IMR-90 (cell line): ENCODE measurements around the gene GPX4. TPM values are rescaled to one million over a fixed set of nuclear protein-coding genes. Genes with fewer than 3 reads are reported as not detected.

Experiments used
- ATAC-seq: fragments of 200-7000 bp; cut with Tn5 transposase; 2 replicates; pipeline ENCODE4 v1.9.1; 2020; ENCODE audit warnings: low read depth, mild to moderate bottlenecking, moderate library complexity
- BruUV-seq: library from RNA; stranded (reverse); fragments of 400-500 nt; replicated peaks from 2 replicates; lab custom pipeline; 2021; lab: Mats Ljungman, UMichigan
- CTCF ChIA-PET: fragments of 300-600 bp; formaldehyde crosslinking; extraction: SDS; loops from one replicate; lab custom pipeline; 2021; ENCODE audit warnings: antibody characterized with exemption; lab: Yijun Ruan, JAX
- POLR2A ChIA-PET: fragments of 300-600 bp; sonication (Branson Sonifier 250); formaldehyde crosslinking; loops from one replicate; lab custom pipeline; 2022; ENCODE audit warnings: antibody characterized with exemption; ENCODE audit not compliant: unreplicated experiment; lab: Charles Lee
- DNase-seq: peaks from one replicate; pipeline ENCODE4 v3.0.0; 2013
- H2AFZ ChIP-seq: replicated peaks from 2 replicates; pipeline ENCODE3; 2013; ENCODE audit warnings: low read length, mild to moderate bottlenecking; ENCODE audit not compliant: poor library complexity
- H2AK5ac ChIP-seq: 2 replicates; pipeline ENCODE4 v1.6.1; 2013; ENCODE audit warnings: low read depth, low read length, inconsistent platforms
- H2AK9ac ChIP-seq: replicated peaks from 2 replicates; pipeline ENCODE3; 2013; ENCODE audit warnings: mild to moderate bottlenecking, low read depth, low read length, moderate library complexity; ENCODE audit not compliant: poor library complexity
- H2BK120ac ChIP-seq: 2 replicates; pipeline ENCODE4 v1.6.1; 2013; ENCODE audit warnings: low read depth, low read length, inconsistent platforms
- H2BK15ac ChIP-seq: 3 replicates; pipeline ENCODE4 v1.6.1; 2013; ENCODE audit warnings: low read depth, low read length, inconsistent platforms
- H2BK20ac ChIP-seq: 2 replicates; pipeline ENCODE4 v1.6.1; 2013; ENCODE audit warnings: low read depth, mild to moderate bottlenecking, inconsistent platforms, low read length, moderate library complexity
- H2BK5ac ChIP-seq: 2 replicates; pipeline ENCODE4 v1.6.1; 2013; ENCODE audit warnings: mild to moderate bottlenecking, low read depth, low read length, inconsistent platforms; ENCODE audit not compliant: poor library complexity, severe bottlenecking
- H3K14ac ChIP-seq: replicated peaks from 2 replicates; pipeline ENCODE4 v1.6.1; 2013; ENCODE audit warnings: low read depth, low read length, inconsistent platforms
- H3K18ac ChIP-seq: 2 replicates; pipeline ENCODE4 v1.6.1; 2013; ENCODE audit warnings: low read depth, low read length, control low read depth
- H3K23ac ChIP-seq: 2 replicates; pipeline ENCODE4 v1.6.1; 2013; ENCODE audit warnings: low read depth, low read length, inconsistent platforms
- H3K27ac ChIP-seq: 2 replicates; pipeline ENCODE4 v1.5.1; 2013; ENCODE audit warnings: mild to moderate bottlenecking, control low read depth, low read length; ENCODE audit not compliant: insufficient read depth
- H3K27me3 ChIP-seq: 2 replicates; pipeline ENCODE4 v1.6.1; 2013; ENCODE audit warnings: low read length; ENCODE audit not compliant: control insufficient read depth, insufficient read depth
- H3K36me3 ChIP-seq: 2 replicates; pipeline ENCODE4 v1.6.1; 2013; ENCODE audit warnings: low read length, mixed read lengths; ENCODE audit not compliant: control insufficient read depth, insufficient read depth
- H3K4ac ChIP-seq: 2 replicates; pipeline ENCODE4 v1.6.1; 2013; ENCODE audit warnings: low read depth, low read length, inconsistent platforms
- H3K4me1 ChIP-seq: 2 replicates; pipeline ENCODE4 v1.6.1; 2013; ENCODE audit warnings: low read length, mixed read lengths; ENCODE audit not compliant: control insufficient read depth, insufficient read depth
- H3K4me2 ChIP-seq: 2 replicates; pipeline ENCODE4 v1.6.1; 2013; ENCODE audit warnings: low read depth, mild to moderate bottlenecking, control low read depth, low read length, moderate library complexity
- H3K4me3 ChIP-seq: 2 replicates; pipeline ENCODE4 v1.5.1; 2013; ENCODE audit warnings: low read depth, mild to moderate bottlenecking, control low read depth, low read length, moderate library complexity; ENCODE audit not compliant: insufficient read depth
- H3K56ac ChIP-seq: 2 replicates; pipeline ENCODE4 v1.6.1; 2013; ENCODE audit warnings: low read length, inconsistent platforms; ENCODE audit not compliant: insufficient read depth; ENCODE audit errors: extremely low read depth
- H3K79me1 ChIP-seq, 2 experiments: 2 replicates each; pipeline ENCODE4 v1.6.1; 2013; ENCODE audit warnings: low read length in 2 of 2, inconsistent platforms in 1 of 2, low read depth in 1 of 2
- H3K9ac ChIP-seq: 2 replicates; pipeline ENCODE4 v1.6.1; 2013; ENCODE audit warnings: low read depth, low read length, control low read depth
- H3K9me1 ChIP-seq: 2 replicates; pipeline ENCODE4 v1.6.1; 2013; ENCODE audit warnings: low read length, inconsistent platforms; ENCODE audit not compliant: insufficient read depth
- H3K9me3 ChIP-seq: 2 replicates; pipeline ENCODE4 v1.6.1; 2013; ENCODE audit warnings: low read length; ENCODE audit not compliant: control insufficient read depth, insufficient read depth
- H4K20me1 ChIP-seq: 2 replicates; pipeline ENCODE4 v1.6.1; 2013; ENCODE audit warnings: low read length, inconsistent platforms; ENCODE audit not compliant: insufficient read depth
- H4K5ac ChIP-seq: 2 replicates; pipeline ENCODE4 v1.6.1; 2013; ENCODE audit warnings: mild to moderate bottlenecking, low read depth, low read length, control low read depth
- H4K8ac ChIP-seq, 2 experiments: 2 replicates each; pipeline ENCODE4 v1.6.1; 2013; ENCODE audit warnings: low read depth in 2 of 2, low read length in 2 of 2, control low read depth in 1 of 2, inconsistent platforms in 1 of 2
- H4K91ac ChIP-seq: 2 replicates; pipeline ENCODE4 v1.6.1; 2013; ENCODE audit warnings: low read depth, low read length, inconsistent platforms; ENCODE audit not compliant: insufficient read depth
- BHLHE40 ChIP-seq: fragments of 150-350 bp; IDR thresholded peaks from 2 replicates; pipeline ENCODE4 v1.6.1; 2016; ENCODE audit warnings: mild to moderate bottlenecking, low read depth, low read length
- CHD1 ChIP-seq: IDR thresholded peaks from 2 replicates; pipeline ENCODE4 v1.6.1; 2012; ENCODE audit warnings: low read depth, low read length, improper control_type of control experiment
- FOS ChIP-seq: fragments of 150-350 bp; IDR thresholded peaks from 2 replicates; pipeline ENCODE4 v1.6.1; 2016; ENCODE audit warnings: low read depth, low read length
- MAZ ChIP-seq: IDR thresholded peaks from 2 replicates; pipeline ENCODE4 v1.6.1; 2012; ENCODE audit warnings: low read depth, mild to moderate bottlenecking, low read length, improper control_type of control experiment, moderate library complexity, borderline replicate concordance
- MXI1 ChIP-seq: IDR thresholded peaks from 2 replicates; pipeline ENCODE4 v1.6.1; 2012; ENCODE audit warnings: low read depth, mild to moderate bottlenecking, low read length, moderate library complexity, borderline replicate concordance
- NFE2L2 ChIP-seq: fragments of 150-350 bp; IDR thresholded peaks from 2 replicates; pipeline ENCODE4 v1.6.1; 2016; ENCODE audit warnings: low read depth, mild to moderate bottlenecking, low read length
- POLR2A ChIP-seq: IDR thresholded peaks from 2 replicates; pipeline ENCODE4 v1.6.1; 2012; ENCODE audit warnings: mild to moderate bottlenecking, low read depth, low read length
- RAD21 ChIP-seq: IDR thresholded peaks from 2 replicates; pipeline ENCODE4 v1.6.1; 2012; ENCODE audit warnings: low read length, improper control_type of control experiment
- RCOR1 ChIP-seq: IDR thresholded peaks from 2 replicates; pipeline ENCODE4 v1.6.1; 2012; ENCODE audit warnings: mild to moderate bottlenecking, low read length, improper control_type of control experiment; ENCODE audit not compliant: insufficient replicate concordance
- RFX5 ChIP-seq: IDR thresholded peaks from 2 replicates; pipeline ENCODE4 v1.8.0; 2012; ENCODE audit warnings: low read depth, mild to moderate bottlenecking, low read length, moderate library complexity
- SMC3 ChIP-seq: fragments of 150-350 bp; IDR thresholded peaks from 2 replicates; pipeline ENCODE4 v1.6.1; 2016; ENCODE audit warnings: low read depth, mild to moderate bottlenecking, antibody characterized with exemption, low read length, moderate library complexity
- USF2 ChIP-seq: fragments of 150-350 bp; IDR thresholded peaks from 2 replicates; pipeline ENCODE4 v1.6.1; 2017; ENCODE audit warnings: mild to moderate bottlenecking, antibody characterized with exemption, low read length, low read depth
- WGBS, 2 experiments: methylation state at CpG; one replicate each; pipeline versions ENCODE4 v1.1.5 to v1.1.7; 2013; ENCODE audit warnings: missing lambda C conversion rate in 2 of 2; ENCODE audit not compliant: insufficient read length in 1 of 2; ENCODE audit errors: extremely low coverage in 2 of 2; 5-methylcytosine and 5-hydroxymethylcytosine counted together
- dilution Hi-C: fragments of 300-500 bp; cut with HindIII; formaldehyde crosslinking; loops from one replicate; pipeline ENCODE4 v1.14.3; 2018; ENCODE audit warnings: low sequenced_read_pairs; ENCODE audit not compliant: unreplicated experiment
- in situ Hi-C: fragments of 300-500 bp; cut with MboI; formaldehyde crosslinking; loops from 3 replicates; pipeline ENCODE4 v1.14.3; 2019; ENCODE audit warnings: low sequenced_read_pairs, inconsistent platforms, mixed read lengths
- intact Hi-C: fragments of 100-400 bp; cut with micrococcal nuclease; formaldehyde crosslinking; loops from 2 replicates; pipeline ENCODE4 v1.10.0; 2022
- polyA plus RNA-seq, 3 experiments: library from polyadenylated mRNA; depleted of rRNA; stranded (reverse); fragments of >200 nt; gene quantifications; 2 replicates each; pipeline ENCODE4 v1.2.3, GENCODE V29; 2012; ENCODE audit warnings: low replicate concordance in 1 of 3
- total RNA-seq: library from RNA; depleted of rRNA; stranded (reverse); fragments of >200 nt; gene quantifications from 2 replicates; pipeline ENCODE4 v1.2.3, GENCODE V29; 2012
- TF ChIP-seq, protein P1 (sequence below): fragments of 150-350 bp; IDR thresholded peaks from 2 replicates; pipeline ENCODE4 v1.6.1; 2016; ENCODE audit warnings: low read depth, mild to moderate bottlenecking, low read length, moderate library complexity, borderline replicate concordance
- TF ChIP-seq, protein P2 (sequence below): conservative IDR thresholded peaks from 2 replicates; pipeline ENCODE4 v1.5.1; 2012; ENCODE audit warnings: mild to moderate bottlenecking, low read depth, low read length, improper control_type of control experiment

GPX4 gene
- total and polyA plus RNA-seq, 2 of the 4 experiments (the other 2 are of a cell fraction) = 357 to 1,083 TPM

GRCh38 chr19:1154731-1155351, 51.0 kb downstream of the GPX4 start:
- in situ Hi-C loops (no loop called here), dilution Hi-C loops (no loop called here), intact Hi-C loops (no loop called here)
- ATAC-seq = peak; percentile 86
- Histone ChIP-seq H3K4ac (peak overlapping the region; percentile 95), H3K9me1 (no peaks in the 10 kb centered on the region; the same call in 1 of the 2 replicates), H3K4me1 (peaks cover 18% of the 10 kb centered on the region), H4K91ac (peak overlapping the region; percentile 95), H2BK120ac (peak overlapping the region; percentile 86), H2BK5ac (peak overlapping the region; percentile 91), H3K9me3 (no peaks in the 10 kb centered on the region), H2AK5ac (peak overlapping the region; percentile 98), H3K9ac (peak overlapping the region; percentile 63), H3K4me3 (peak overlapping the region; percentile 4; the same call in 1 of the 2 replicates), H3K56ac (peak overlapping the region; percentile 42), H3K23ac (peak overlapping the region; percentile 75), H2BK15ac (peak overlapping the region; percentile 86; the same call in 2 of the 3 replicates), H3K27me3 (no peaks in the 10 kb centered on the region), H4K20me1 (peaks cover 35% of the 10 kb centered on the region), H3K36me3 (peaks cover 42% of the 10 kb centered on the region), H3K14ac (peak overlapping the region; percentile 67), H4K8ac (peak overlapping the region; percentile 88 to 90), H2AFZ (peak overlapping the region; percentile 74), H3K4me2 (peak overlapping the region; percentile 44), H3K18ac (peak overlapping the region; percentile 34), H2BK20ac (peak overlapping the region; percentile 77), H3K79me1 (peaks cover 0 to 71% of the 10 kb centered on the region in 2 experiments), H2AK9ac (peak overlapping the region; percentile 99), H3K27ac (peak overlapping the region; percentile 98), H4K5ac (peak overlapping the region; percentile 86)
- POLR2A ChIA-PET = no interaction called here
- peak; percentile 86 for DNase-seq
- CTCF ChIA-PET = interaction anchor here (0.6 to 1.0 kb wide), 2 partner anchors 41 to 44 kb away, joined by 3 read pairs; no protein-coding TSS in a partner anchor
- WGBS, 2 experiments = 19% methylated on average over 19 of the region's 32 CpGs; no CpG with 5 or more reads in 1 of the 2 experiments
- BruUV-seq = no TSS peak
- TF ChIP-seq MXI1 (peak; percentile 84), BHLHE40 (no peak), NFE2L2 (no peak), MAZ (peak; percentile 66; the same call in 1 of the 2 replicates), RCOR1 (no peak), SMC3 (peak; percentile 6; the same call in 1 of the 2 replicates), RAD21 (peak; percentile 13; the same call in 1 of the 2 replicates), CHD1 (no peak), FOS (no peak), POLR2A (no peak), RFX5 (no peak), USF2 (peak; percentile 35; the same call in 1 of the 2 replicates)
- TF ChIP-seq, protein P1, sequence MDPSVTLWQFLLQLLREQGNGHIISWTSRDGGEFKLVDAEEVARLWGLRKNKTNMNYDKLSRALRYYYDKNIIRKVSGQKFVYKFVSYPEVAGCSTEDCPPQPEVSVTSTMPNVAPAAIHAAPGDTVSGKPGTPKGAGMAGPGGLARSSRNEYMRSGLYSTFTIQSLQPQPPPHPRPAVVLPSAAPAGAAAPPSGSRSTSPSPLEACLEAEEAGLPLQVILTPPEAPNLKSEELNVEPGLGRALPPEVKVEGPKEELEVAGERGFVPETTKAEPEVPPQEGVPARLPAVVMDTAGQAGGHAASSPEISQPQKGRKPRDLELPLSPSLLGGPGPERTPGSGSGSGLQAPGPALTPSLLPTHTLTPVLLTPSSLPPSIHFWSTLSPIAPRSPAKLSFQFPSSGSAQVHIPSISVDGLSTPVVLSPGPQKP = no peak
- TF ChIP-seq, protein P2, sequence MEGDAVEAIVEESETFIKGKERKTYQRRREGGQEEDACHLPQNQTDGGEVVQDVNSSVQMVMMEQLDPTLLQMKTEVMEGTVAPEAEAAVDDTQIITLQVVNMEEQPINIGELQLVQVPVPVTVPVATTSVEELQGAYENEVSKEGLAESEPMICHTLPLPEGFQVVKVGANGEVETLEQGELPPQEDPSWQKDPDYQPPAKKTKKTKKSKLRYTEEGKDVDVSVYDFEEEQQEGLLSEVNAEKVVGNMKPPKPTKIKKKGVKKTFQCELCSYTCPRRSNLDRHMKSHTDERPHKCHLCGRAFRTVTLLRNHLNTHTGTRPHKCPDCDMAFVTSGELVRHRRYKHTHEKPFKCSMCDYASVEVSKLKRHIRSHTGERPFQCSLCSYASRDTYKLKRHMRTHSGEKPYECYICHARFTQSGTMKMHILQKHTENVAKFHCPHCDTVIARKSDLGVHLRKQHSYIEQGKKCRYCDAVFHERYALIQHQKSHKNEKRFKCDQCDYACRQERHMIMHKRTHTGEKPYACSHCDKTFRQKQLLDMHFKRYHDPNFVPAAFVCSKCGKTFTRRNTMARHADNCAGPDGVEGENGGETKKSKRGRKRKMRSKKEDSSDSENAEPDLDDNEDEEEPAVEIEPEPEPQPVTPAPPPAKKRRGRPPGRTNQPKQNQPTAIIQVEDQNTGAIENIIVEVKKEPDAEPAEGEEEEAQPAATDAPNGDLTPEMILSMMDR = no peak
